HTERT RPE-1 (cell line): Measurements from ENCODE around the gene KCTD21.

Experiments used
- in situ Hi-C: fragments of 300-500 bp; cut with MboI; formaldehyde crosslinking; loops from 4 replicates; pipeline ENCODE4 v1.14.3; 2020; ENCODE audit warnings: low sequenced_read_pairs

KCTD21 gene

DNA sequence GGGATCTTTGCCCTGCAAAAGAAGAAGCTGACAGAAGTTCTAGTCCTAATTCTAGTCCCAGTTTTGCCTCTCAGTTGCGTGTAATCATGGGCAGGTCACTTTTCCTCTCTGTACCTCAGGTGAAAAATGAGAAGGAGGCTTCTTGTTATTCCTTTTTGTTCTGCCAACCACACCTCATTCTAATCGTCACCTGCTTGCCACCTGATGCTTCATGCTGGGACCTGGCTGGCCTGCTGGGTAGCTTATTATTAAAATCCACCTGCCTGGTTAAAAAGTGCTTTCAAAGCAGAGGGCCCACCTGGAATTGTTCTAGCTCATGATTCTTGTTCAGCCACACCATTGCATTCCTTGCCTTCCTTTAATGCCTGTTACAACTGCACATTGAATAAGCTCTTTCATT lies 40.6 kb downstream of the KCTD21 start:
- in situ Hi-C loops = no loop called here

DNA sequence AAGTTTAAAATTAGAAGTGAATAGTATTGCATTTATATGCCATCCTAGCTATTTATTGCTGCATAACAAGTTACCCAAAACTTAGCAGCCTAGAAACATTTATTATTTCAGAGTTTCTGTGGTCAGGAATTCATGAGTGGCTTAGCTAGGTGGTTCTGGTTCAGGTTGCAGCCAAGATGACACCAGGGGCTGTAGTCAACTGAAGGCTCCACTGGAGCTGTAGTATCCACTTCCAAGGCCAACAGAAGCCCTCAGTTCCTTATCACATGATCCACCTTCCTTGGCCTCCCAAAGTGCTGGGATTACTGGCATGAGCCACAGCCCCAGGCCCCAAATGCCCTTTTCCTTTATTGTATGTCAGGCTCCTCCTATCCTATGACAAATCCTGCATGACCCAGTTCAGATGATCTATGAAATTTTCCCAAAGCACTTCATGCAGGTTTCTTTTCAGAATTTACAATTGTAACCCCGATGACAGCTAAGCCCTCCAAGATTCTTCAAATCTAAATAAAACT lies 42.9 kb downstream of the KCTD21 start:
- in situ Hi-C loops = no loop called here

DNA sequence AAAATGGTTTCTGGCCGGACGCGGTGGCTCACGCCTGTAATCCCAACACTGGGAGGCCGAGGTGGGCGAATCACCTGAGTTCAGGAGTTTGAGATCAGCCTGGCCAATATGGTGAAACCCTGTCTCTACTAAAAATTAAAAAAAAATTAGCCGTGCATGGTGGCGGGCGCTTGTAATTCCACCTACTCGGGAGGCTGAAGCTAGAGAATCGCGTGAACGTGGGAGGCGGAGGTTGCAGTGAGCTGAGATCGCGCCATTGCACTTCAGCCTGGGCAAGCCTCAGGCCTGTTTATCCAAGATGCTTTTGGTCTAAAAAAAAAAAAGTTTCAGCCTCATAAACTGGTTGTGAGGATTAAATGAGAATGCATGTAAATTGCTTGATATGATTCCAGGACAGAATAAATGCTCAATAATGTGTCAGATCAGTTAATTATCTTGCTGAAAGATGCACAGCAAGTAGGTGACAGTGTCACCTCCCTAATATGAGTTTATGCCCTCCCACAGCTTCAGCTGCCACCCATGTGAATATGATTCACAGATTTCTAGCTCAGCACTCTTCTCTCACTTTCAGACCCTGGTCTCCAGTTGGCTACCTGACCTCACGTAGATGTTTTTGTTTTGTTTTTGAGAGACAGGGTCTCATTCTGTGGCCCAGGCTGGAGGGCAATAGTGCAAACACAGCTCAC lies 47.9 kb downstream of the KCTD21 start:
- in situ Hi-C loops = no loop called here

DNA sequence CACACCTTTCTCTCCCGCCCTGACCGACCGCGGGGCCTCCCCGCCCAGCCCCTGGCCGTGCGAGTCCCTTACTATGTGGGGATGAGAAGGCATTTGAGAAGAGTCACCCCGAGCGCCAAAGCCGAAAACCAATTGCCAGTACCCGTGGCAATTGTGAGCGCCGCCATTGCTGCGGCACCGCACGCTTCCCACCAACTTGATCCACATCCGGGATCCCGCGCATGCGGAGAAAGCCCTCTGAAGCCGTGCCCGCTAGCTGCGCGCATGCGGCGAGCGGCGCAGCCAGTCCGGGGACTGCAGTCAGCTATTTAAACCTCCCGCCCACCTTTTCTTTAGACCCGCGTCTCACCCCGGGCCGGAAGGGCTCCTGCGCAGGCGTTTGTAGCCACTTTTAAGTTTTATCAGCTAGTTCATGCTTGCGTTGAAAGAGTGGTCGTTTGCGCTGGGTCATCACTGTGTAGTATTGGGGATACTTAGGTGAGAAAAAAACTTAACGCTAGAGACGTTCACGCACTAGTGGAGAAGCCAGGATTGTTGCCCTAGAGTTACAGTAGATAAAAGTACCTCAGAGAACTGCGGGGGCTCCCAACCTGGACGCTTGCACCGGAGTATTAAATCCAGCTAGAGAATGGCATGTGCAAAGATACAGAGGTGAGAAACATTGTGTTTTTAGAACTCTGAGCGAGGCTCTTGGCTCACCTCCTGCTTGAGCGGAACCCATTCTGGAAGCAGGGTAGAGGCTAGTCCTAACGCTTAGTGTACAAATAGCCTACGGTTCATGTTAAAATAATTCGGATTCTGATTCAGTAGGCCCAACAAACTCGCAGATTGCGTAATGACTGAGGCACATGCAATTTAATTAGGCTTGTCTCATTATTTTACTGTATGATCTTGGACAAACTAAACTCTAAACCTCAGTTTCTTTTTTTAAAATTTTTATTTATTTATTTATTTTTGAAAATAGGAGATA lies 48.7 kb downstream of the KCTD21 start, which contains the start of gene ALG8:
TSS of gene ALG8 (minus strand) at position 205 of the 970 bp plus-strand sequence. CDS start at position 167, 38 bp downstream.
- in situ Hi-C loops = no loop called here

DNA sequence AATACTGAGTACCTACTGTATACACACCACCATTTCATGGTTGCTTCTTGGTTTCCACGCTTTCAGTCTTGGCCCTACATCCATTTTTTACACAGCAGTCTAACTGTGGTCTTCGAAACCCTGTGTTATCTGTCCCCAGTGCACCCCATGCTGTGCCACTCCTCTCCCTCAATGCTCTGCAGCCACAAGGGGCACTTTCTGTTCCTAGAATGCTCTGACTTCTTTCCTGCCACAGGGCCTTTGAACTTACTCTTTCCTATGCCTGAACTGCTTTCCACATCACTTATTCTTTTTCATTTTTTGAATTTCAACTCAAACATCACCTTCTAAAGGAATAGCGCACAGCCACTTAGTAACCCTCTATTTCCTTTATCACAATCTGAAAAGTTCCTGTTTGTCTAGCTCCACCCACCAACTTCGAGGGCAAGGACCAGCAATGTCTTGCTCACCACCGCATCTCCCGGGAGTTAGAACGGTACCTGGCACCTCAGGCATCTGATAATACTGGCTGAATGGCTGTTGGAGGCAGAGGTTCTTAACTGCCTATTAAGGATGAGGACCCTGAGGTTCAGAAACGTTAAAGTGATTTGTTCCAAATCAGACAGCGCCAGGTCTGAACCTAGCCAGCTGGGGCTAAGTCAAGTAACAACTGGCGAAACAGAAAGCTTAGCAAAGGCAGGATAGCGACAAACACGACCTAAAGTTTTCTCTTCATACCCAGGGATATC lies 49.6 kb downstream of the KCTD21 start:
- in situ Hi-C loops = no loop called here

DNA sequence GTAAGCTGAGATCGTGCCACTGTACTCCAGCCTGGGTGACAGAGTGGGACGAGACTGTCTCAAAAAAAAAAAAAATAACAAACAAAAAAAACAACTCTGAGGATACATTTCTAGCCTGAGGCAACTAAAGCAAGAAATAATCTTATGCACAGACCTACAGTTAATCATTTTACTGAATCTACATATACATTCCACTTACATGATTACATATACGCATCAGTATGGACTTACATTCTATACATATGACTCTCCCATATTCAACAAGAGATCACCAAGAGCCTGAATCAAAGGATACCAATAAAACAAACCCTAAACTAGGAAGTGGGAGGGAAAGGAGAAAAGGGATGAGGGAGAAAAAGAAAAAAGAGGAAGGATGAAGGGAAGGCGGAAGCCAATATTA lies 50.1 kb downstream of the KCTD21 start:
- in situ Hi-C loops = no loop called here

DNA sequence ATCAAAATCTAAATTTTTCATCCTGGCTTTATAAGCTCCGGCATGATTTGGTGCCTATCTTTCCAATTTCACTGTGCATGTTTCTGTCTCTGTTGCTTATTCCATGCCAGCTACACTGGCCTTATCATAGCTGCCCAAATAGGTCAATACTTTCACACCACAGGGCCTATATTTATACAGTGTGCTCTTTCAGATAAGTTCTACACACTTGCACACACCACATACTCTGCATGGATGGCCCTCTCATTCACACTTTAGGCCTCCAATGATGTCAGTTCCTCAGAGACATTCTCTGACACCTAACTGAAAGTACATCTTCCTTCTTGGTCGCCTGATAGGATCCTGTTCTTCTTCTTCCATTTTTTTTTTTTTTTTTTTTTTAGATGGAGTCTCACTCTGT lies 56.0 kb downstream of the KCTD21 start:
- in situ Hi-C loops = no loop called here

DNA sequence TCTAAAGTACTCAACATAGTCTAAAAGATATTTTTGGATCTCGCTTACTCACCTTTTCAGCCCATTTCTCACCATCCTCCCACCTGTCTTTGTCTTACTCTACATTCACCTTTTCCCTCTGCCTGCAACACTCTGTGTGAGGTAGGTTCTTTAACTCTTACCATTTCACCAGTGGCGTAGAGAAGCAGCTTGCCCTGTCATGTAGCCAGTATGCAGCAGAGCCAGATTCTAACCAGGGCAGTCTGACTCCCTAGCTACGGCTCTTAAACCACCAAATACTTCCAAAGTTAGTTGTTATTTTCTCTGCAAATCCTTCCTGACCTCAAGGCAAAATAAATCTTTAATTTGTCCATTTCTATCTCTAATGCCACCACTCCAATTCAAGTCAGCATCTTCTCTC lies 56.5 kb downstream of the KCTD21 start:
- in situ Hi-C loops = no loop called here

DNA sequence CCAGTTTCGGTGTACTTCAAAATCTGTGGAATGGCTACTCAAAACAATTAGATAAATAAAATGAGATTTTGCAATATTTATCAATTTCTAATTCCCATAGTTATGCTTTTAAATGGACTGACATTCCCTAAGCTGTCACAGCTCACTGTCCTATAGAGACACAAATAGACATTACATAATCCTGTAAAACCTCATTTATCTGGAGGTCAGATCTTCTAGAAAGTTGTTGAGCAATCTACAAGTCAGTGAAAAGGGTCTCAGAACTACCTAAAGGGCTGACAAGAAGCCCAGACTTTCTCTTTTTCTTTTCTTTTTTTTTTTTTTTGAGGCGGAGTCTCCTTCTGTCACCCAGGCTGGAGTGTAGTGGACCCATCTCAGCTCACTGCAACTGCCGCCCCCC lies 61.0 kb downstream of the KCTD21 start:
- in situ Hi-C loops = no loop called here
